ENCODE measurements around the gene GORASP2. TPM values are rescaled to one million over a fixed set of nuclear protein-coding genes. Genes with fewer than 3 reads are reported as not detected.

GORASP2 gene
- total RNA-seq, 1 donor from 2014 or later: 61.5 TPM

- H3K9me3 ChIP-seq (replicated peaks): no peaks in the 10 kb centered on the region
- intact Hi-C loops (cut with micrococcal nuclease): no loop called here
- no peaks in the 10 kb centered on the region for H3K27me3 ChIP-seq (ENCODE audit: low read depth)
- peak overlapping the region; percentile 95 for H3K4me3 ChIP-seq
- no peak for DNase-seq
- no peaks in the 10 kb centered on the region for H3K36me3 ChIP-seq
- no peak overlapping the region for H3K27ac ChIP-seq (replicated peaks)
- TF ChIP-seq CTCF (IDR thresholded peaks at IDR 0.05; ENCODE audit: borderline replicate concordance): no peak
- peaks cover 59% of the 10 kb centered on the region for H3K4me1 ChIP-seq
Measured at GRCh38 chr2:170930991-170931266, 1.9 kb downstream of the GORASP2 start.

GRCh38 chr2:170932166-170932565, 3.1 kb downstream of the GORASP2 start:
- intact Hi-C loops (cut with micrococcal nuclease): no loop called here
- no peak for TF ChIP-seq CTCF (IDR thresholded peaks at IDR 0.05; ENCODE audit: borderline replicate concordance)
- DNase-seq: no peak
- Histone ChIP-seq H3K27ac (replicated peaks) (no peak overlapping the region), H3K27me3 (ENCODE audit: low read depth) (no peaks in the 10 kb centered on the region), H3K9me3 (replicated peaks) (no peaks in the 10 kb centered on the region), H3K4me3 (no peak overlapping the region), H3K36me3 (no peaks in the 10 kb centered on the region), H3K4me1 (peaks cover 59% of the 10 kb centered on the region)

GRCh38 chr2:170932948-170933347, 3.9 kb downstream of the GORASP2 start:
- H3K36me3 ChIP-seq: no peaks in the 10 kb centered on the region
- no peak for TF ChIP-seq CTCF (IDR thresholded peaks at IDR 0.05; ENCODE audit: borderline replicate concordance)
- H3K27ac ChIP-seq (replicated peaks): no peak overlapping the region
- H3K9me3 ChIP-seq (replicated peaks): no peaks in the 10 kb centered on the region
- no peak for DNase-seq
- intact Hi-C loops (cut with micrococcal nuclease): no loop called here
- H3K27me3 ChIP-seq (ENCODE audit: low read depth): no peaks in the 10 kb centered on the region
- H3K4me3 ChIP-seq: no peak overlapping the region
- peaks cover 67% of the 10 kb centered on the region for H3K4me1 ChIP-seq

- no peak overlapping the region for H3K4me3 ChIP-seq
- no peaks in the 10 kb centered on the region for H3K9me3 ChIP-seq (replicated peaks)
- no peaks in the 10 kb centered on the region for H3K36me3 ChIP-seq
- peaks cover 59% of the 10 kb centered on the region for H3K4me1 ChIP-seq
- no peak overlapping the region for H3K27ac ChIP-seq (replicated peaks)
- intact Hi-C loops (cut with micrococcal nuclease): no loop called here
- DNase-seq: no peak
- TF ChIP-seq CTCF (IDR thresholded peaks at IDR 0.05; ENCODE audit: borderline replicate concordance): no peak
- H3K27me3 ChIP-seq (ENCODE audit: low read depth): no peaks in the 10 kb centered on the region
Measured at GRCh38 chr2:170937709-170938379, 8.8 kb downstream of the GORASP2 start.

- no peak for TF ChIP-seq CTCF (IDR thresholded peaks at IDR 0.05; ENCODE audit: borderline replicate concordance)
- Histone ChIP-seq H3K27ac (replicated peaks) (no peak overlapping the region), H3K36me3 (no peaks in the 10 kb centered on the region), H3K27me3 (ENCODE audit: low read depth) (no peaks in the 10 kb centered on the region), H3K4me1 (peaks cover 54% of the 10 kb centered on the region), H3K9me3 (replicated peaks) (no peaks in the 10 kb centered on the region), H3K4me3 (no peak overlapping the region)
- DNase-seq: no peak
- intact Hi-C loops (cut with micrococcal nuclease): no loop called here
Measured at GRCh38 chr2:170940066-170940465, 11.0 kb downstream of the GORASP2 start.

All from left ventricle myocardium inferior (tissue), 1 donor.